GM08714 (cell line): ENCODE results near the gene TNS3.

Experiments
- H3K4me3 ChIP-seq: fragments of 200-500 bp; sonication (Bioruptor generic); 2 replicates; pipeline ENCODE4 v1.5.1; 2014; ENCODE audit warnings: mild to moderate bottlenecking, low read length, inconsistent platforms
- ZNF274 ChIP-seq: IDR thresholded peaks from 2 replicates; pipeline ENCODE4 v1.6.1; 2012; ENCODE audit warnings: mild to moderate bottlenecking, low read depth, low read length

The TNS3 gene

DNA sequence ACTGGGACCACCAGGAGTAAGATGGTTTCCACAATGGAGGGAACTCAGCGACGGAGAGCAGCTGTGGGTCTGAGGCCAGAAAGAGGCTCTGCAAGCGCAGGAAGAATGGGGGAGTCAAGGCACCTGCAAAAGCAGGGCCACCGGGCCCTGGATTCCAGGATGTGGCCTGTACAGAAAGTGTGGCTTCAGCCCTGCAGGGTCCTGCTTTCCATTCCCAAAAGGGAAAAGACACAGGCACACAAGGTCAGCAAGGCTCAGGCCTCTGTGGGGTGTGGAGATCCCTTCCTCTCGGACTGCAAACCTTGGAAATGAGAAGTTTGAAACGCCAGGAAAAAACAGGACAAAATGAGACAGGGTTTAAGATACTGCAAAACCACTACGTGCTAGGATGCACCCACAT is 232.5 kb downstream of the TNS3 start:
- TF ChIP-seq ZNF274, result no peak
- H3K4me3 ChIP-seq, result no peak overlapping the region

GRCh38 chr7:47347816-47348385 is 234.0 kb downstream of the TNS3 start:
- TF ChIP-seq ZNF274, result no peak
- no peak overlapping the region for H3K4me3 ChIP-seq

GRCh38 chr7:47347346-47347745 is 234.6 kb downstream of the TNS3 start:
- TF ChIP-seq ZNF274, result no peak
- no peak overlapping the region for H3K4me3 ChIP-seq

DNA sequence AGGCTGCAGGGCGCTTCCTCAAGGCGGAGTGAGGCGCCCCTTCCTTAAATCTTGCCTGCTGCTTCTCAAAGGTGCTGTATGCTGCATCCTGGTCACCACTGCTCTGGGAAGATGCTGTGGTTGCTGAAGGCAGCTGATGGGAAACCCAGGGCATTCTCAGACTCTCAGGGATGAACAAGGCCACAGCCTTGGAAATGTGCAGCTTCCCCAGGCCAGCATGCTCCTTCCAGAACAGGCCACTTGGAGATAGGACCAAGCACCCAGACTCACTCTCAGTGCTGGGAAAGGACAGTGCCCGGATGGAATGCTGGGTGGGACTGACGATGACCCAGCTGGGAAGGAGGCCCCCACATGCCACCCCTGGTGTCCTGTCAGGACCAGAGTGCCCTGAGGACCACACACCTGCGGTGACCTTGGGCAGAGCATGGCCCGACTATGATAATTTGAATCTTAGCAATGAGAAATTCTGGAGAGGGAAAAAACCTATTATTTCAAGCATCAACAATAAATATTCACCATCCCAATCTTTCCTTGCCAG is 235.5 kb downstream of the TNS3 start:
- no peak for TF ChIP-seq ZNF274
- H3K4me3 ChIP-seq, result no peak overlapping the region

- no peak for TF ChIP-seq ZNF274
- no peak overlapping the region for H3K4me3 ChIP-seq
These were observed 236.0 kb downstream of the TNS3 start for GRCh38 chr7:47345857-47346298.

- TF ChIP-seq ZNF274, result no peak
- no peak overlapping the region for H3K4me3 ChIP-seq
These were observed 237.5 kb downstream of the TNS3 start for GRCh38 chr7:47344171-47344955.

- H3K4me3 ChIP-seq, result no peak overlapping the region
- TF ChIP-seq ZNF274, result no peak
These were observed 238.9 kb downstream of the TNS3 start for GRCh38 chr7:47343061-47343455.

- H3K4me3 ChIP-seq, result no peak overlapping the region
- no peak for TF ChIP-seq ZNF274
These were observed 239.4 kb downstream of the TNS3 start for GRCh38 chr7:47342296-47343060.

DNA sequence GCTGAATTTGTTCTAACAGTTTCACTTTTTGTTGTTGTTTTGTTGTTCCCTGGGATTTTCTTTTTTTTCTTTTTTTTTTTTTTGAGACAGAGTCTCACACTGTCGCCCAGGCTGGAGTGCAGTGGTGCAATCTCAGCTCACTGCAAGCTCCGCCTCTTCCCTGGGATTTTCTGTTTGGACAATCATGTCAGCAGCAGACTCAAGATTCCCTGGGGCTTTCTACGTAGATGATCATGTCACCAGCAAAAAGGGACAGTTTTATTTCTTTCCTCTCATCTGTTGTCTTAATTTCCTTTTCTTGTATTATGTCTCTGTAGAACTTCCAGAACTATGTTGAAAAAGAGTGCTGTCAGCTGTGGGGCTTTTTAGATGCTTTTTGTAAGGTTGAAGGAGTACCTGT is 241.4 kb downstream of the TNS3 start:
- H3K4me3 ChIP-seq, result no peak overlapping the region
- no peak for TF ChIP-seq ZNF274

DNA sequence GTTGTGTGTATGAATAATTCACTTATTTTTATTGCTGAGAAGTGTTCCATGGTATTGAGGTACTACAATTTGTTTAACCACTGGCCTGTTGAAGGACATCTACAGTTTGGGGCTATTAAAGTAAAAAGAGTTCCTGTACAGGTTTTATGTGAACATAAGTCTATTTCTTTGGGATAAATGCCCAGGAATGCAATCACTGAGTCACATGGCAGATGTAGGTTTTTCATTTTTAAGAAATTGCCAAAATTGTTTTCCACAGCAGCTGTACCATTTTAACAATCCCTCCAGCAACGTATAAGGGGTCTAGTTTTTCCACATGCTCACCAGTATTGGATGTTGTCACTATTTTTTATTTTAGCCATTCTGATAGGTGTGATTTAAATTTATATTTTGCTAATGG is 243.9 kb downstream of the TNS3 start:
- no peak for TF ChIP-seq ZNF274

DNA sequence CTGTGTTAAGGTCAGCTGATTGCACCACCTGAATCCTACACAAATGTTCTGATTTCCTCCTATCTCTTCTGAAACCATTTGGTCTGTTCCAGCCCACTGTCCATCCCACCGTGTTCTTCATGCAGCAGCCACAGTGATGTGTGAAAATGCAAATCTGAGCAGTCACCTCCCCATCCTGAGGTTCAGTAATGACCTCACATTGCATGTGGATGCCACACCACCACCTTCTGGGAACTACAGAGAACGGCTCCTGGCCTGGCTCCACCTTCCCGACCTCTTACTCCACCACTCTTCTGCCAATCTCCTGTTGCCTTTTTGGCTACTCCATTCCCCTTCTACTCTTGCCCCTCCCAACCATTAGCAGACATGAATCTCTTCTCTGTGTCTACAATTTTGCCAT is 244.4 kb downstream of the TNS3 start:
- H3K4me3 ChIP-seq, result no peak overlapping the region
- no peak for TF ChIP-seq ZNF274

More for the DNA sequence above, 243.9 kb downstream of the TNS3 start:
- H3K4me3 ChIP-seq, result no peak overlapping the region

DNA sequence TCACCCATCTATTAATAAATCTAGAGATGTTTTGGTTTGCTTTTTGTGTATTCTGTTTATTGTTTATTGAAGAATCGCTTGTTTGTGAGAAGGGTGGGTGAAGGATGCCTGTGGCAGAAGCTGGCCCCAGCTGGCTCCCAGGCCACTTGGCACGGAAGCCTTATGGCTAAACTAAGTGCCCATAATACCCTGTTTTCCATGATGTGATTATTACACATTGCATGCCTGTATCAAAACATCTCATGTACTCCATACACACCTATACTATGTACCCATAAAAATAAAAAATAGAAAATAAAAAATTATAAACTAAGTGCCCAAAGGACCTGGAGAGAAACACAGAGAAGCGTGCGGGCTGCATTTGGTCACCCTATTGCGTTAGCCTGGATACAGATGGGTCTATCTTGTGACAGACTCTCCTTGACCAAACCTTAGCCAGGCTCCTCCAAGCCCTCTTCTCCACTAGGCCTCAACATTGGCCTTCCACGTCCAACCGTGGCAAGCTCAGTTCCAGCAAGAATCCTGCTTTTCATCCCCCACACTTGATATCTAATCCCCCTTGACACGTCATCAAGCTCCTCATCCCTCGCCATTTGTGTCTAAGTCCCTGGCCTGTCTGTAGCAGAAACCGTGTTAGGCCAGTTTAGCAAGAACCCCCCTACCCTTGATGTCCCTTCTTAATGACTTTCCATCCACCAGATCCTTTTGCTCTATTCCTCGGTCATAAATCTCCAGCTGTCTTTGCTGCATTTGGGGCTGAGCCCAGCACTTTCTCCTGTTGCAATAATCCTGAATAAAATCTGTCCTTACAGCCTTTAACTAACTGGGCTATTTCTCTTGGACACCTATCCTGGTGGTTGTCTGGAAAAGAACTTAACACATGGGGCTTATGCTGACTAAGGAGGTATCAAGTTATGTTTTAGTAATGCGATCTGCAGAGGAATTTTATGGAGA is 245.2 kb downstream of the TNS3 start:
- no peak for TF ChIP-seq ZNF274

DNA sequence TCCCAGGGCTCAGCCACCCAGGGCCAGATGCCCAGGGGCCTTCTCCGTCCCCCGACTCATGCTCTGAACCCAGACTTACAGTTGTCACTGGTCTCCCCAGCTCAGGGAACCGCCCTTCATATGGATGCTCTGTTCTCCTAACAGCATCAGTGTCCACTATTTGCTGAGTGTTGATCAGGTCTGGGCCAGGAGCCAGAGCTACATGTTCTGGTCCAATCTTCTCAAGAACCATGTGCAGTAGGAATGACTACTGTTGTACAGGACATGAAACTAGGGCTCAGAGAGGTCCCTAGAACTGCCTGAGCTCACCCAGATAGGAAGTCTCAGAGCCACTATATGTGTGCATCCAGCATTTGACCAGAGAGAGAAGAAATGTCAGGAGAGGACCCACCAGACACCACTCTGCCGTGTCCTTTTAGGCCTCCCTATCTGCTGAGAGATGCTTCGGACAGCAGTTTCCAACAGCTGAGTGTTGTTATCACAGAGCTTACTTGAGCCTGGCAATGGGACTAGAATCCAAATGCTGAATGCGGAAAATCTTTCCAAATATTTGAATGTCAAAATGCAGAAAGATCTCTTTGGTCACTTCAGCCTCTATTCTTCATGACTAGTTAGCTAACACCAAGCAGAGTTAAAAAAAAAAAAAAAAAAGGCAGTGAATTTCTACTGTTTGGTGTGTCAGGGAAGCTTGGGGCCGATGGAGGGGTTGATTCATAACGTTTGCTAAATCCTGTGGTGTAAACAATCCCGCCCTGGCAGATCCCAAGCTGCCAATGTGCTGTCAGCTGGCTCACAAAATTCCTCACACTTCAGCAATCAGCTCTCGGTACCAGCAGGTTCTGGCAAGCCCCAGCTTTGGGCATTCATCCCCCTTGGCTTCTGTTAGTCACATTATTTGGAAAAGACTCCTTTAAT is 246.1 kb downstream of the TNS3 start:
- TF ChIP-seq ZNF274, result no peak
- H3K4me3 ChIP-seq, result no peak overlapping the region

More for the DNA sequence above, 245.2 kb downstream of the TNS3 start:
- no peak overlapping the region for H3K4me3 ChIP-seq

GRCh38 chr7:47335071-47335470 is 246.8 kb downstream of the TNS3 start:
- no peak for TF ChIP-seq ZNF274
- H3K4me3 ChIP-seq, result no peak overlapping the region
